ENCODE results near the gene TCP11X2. TPM values are rescaled to one million over a fixed set of nuclear protein-coding genes. Genes with fewer than 3 reads are reported as not detected.
A peak's percentile ranks its signal among the peaks of the same experiment; 100 is the strongest.
"Not testable (repeated sequence)": the region's sequence is repeated elsewhere in the genome, so short reads cannot be mapped to it uniquely, and the experiment has no call there.

Gene TCP11X2
- total RNA-seq, result not detected
- long read RNA-seq, donor 1, result 0 reads
- long read RNA-seq, donor 2, result 0 reads

DNA sequence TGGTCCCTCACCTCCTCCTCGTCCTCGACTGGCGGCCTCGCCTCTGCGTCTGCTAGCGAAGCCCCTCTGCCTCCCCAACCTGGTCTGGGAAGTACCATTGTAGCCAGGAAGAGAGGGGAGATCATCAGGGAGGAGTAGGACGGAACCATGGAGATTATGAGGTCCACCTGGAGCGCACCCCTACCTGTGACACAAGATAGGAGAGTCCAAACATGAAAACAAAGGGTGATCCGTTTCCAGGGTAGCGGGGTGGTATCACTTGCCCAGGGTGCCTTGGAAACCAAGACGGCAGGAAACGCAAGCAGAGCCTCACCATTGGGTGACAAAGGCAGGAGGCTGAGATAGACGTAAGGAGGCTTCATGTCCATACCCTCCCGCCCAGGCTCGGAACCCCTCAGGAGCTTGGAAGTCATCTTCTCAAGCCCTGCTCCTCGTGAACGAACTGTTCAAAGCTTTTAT, at the start of gene TCP11X2:
Gene TCP11X2 (minus strand): TSS at position 51 of the 459 bp plus-strand sequence.
- DNase-seq (ENCODE audit: low spot score); intact Hi-C loops (cut with DNase I): not testable (repeated sequence)

GRCh38 chrX:102517326-102517725, 45.7 kb upstream of the TCP11X2 start:
- intact Hi-C loops (cut with DNase I), result loop anchor here in 1 of 2 donors (10.0 kb wide), 1 partner anchor 137 kb away; the partner anchor contains the start of gene GPRASP1
- DNase-seq (ENCODE audit: low spot score), result no peak

DNA sequence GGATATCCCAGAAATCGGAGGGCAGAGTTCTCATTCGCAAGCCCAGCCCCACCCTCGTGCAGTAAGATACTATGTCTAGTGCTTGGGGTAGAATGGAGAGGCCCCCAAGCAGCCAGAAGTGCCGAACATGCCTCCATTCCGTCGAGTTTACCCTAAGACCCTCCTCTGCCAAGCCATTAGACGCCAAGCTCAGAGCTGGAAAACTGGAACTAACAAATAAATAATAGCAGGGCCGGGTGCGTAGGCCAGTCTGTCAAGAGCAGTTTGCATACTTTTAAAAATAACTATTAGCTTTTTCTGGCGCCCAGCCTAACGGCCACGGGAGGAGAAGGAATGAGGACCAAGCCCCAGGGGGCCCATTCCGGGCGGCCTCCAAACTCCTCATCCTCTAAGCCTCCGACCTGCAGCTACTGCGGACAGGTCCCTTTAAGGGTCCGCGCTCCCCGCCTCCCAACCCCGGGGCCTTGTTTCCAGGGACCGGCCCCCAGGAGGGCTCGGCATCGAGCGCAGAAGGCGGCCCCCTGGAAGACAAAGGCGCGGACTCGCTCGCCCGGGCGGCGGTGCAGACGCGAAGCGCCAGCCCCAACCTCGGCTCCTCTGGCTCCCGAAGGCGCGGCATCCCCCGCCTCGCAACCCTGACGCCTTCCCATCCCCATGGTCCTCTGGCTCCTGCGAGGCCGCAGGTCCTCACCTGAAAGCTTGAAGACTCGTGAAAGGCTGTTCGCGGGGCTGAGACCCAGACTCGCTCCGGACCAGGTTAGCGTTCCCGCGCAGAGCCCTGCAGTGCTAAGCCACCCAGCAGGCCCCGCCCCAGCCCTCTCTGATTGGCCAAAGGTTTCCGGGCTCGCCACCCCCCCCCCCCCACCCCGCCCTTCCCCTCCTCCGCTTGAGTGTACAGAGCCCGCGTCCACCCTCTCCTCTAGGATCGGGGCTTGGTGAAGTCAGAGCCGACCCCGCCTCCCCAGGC, 44.6 kb upstream of the TCP11X2 start, which contains the start of gene TMSB15A:
Gene TMSB15A (minus strand): TSS at position 765 of the 967 bp plus-strand sequence.
- peak; percentile 87 for DNase-seq (ENCODE audit: low spot score)
- intact Hi-C loops (cut with DNase I), result loop anchor here in 1 of 2 donors (10.0 kb wide), 1 partner anchor 139 kb away; the partner anchor contains the start of gene GPRASP1

DNA sequence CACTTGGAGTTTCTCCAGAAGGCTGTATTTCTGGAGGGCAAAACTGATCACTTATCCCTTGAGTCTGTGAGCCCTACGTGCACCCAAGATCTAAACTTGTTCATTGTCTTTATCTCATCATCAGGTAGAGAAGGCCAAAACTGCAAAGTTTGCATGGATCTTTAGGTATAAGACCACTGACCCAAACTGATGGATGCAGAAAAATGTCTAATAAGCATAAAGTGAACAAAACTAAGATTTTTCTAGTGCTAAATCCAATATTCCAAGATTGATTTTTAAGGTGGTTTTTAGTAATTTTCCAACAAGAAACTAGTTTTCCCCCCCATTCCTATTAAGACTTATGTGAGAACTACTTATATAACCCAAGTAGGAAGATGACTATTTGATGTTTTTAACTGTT, 42.9 kb upstream of the TCP11X2 start:
- DNase-seq (ENCODE audit: low spot score), result no peak
- intact Hi-C loops (cut with DNase I), result loop anchor here in 1 of 2 donors (10.0 kb wide), 1 partner anchor 140 kb away; the partner anchor contains the start of gene GPRASP1

DNA sequence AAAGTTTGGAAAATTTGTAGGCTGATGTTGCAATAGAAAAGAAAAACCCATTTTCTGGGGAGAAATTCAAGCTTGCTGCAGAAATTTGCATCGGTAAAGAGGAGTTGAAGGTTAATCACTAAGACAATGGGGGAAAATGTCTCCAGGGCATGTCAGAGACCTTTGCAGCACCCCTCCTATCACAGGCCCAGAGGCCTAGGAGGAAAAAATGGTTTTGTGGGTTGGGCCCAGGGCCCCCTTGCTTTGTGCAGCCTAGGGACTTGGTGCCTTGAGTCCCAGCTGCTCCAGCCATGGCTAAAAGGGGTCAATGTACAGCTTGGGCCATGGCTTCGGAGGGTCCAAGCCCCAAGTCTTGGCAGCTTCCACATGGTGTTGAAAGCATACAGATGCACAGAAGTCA, 27.1 kb upstream of the TCP11X2 start:
- intact Hi-C loops (cut with DNase I), result no loop called here
- no peak for DNase-seq (ENCODE audit: low spot score)

- intact Hi-C loops (cut with DNase I), result no loop called here
- DNase-seq (ENCODE audit: low spot score), result no peak
These were observed 20.2 kb upstream of the TCP11X2 start for GRCh38 chrX:102491766-102492165.

- intact Hi-C loops (cut with DNase I); DNase-seq (ENCODE audit: low spot score): not testable (repeated sequence)
These were observed 7.2 kb upstream of the TCP11X2 start for GRCh38 chrX:102478765-102479164.

- intact Hi-C loops (cut with DNase I); DNase-seq (ENCODE audit: low spot score): not testable (repeated sequence)
These were observed 1.4 kb downstream of the TCP11X2 start for GRCh38 chrX:102470215-102470614.

GRCh38 chrX:102458615-102459014, 13.0 kb downstream of the TCP11X2 start:
- intact Hi-C loops (cut with DNase I); DNase-seq (ENCODE audit: low spot score): not testable (repeated sequence)

DNA sequence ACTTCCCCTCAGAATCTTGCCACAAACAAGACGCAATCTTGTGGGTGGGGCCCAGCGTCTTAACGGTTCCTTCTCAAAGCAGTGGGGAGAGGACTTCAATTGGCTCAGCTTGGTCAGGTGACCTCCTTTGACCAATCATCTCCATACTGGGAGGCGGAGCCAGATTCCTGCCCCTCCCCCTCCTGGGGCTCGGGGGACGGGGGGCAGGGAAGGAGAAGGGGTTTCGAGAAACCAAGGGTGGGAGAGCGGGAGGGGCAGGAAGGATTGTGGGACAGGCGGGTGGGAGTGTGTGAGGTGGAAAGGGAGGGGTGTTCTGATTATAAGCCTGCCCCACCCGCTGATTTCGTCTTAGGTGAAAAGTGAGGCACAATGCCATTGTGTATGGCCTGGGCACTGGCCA, 31.7 kb downstream of the TCP11X2 start, which contains the start of gene NXF2B:
Gene NXF2B (minus strand): TSS at position 101 of the 400 bp plus-strand sequence. CDS start 59,972 bp downstream, outside the sequence.
- DNase-seq (ENCODE audit: low spot score); intact Hi-C loops (cut with DNase I): not testable (repeated sequence)

- intact Hi-C loops (cut with DNase I); DNase-seq (ENCODE audit: low spot score): not testable (repeated sequence)
These were observed 57.1 kb downstream of the TCP11X2 start for GRCh38 chrX:102414493-102414892.

Other genes with a start within 250 kb of the TCP11X2 start
- not detected for gene NXF2, start 224.6 kb downstream of the TCP11X2 start, total RNA-seq
- not detected for gene NXF2B, start 31.8 kb downstream of the TCP11X2 start, total RNA-seq
- under 1 TPM; 0.48 to 0.83 TPM for gene TMSB15A, start 44.9 kb upstream of the TCP11X2 start, total RNA-seq
- gene ARMCX5, start 127.7 kb upstream of the TCP11X2 start, total RNA-seq, result 1 to 10 TPM; 8.1 to 9.6 TPM
- 10 to 100 TPM; 10.2 to 11.1 TPM for gene GPRASP1, start 179.7 kb upstream of the TCP11X2 start, total RNA-seq
- gene GPRASP2, start 240.6 kb upstream of the TCP11X2 start, total RNA-seq, result 10 to 100 TPM in 1 of 2 donors, 1 to 10 TPM in 1; 9.3 to 11.5 TPM
- gene GPRASP3, start 248.9 kb upstream of the TCP11X2 start, total RNA-seq, result 1 to 10 TPM; 4.5 to 6.7 TPM